ENCODE data around the gene ACLY.

Gene ACLY

GRCh38 chr17:41891135-41892020 lies 27.4 kb downstream of the ACLY start (continued):
- TF ChIP-seq KLF17 (tag by site-specific recombination; IDR thresholded peaks at IDR 0.05), result no peak
- TF ChIP-seq ZNF558 (tag by site-specific recombination; IDR thresholded peaks at IDR 0.05), result no peak
- peak; percentile 28; the same call in 1 of the 2 replicates for TF ChIP-seq ZNF18 (tag by site-specific recombination; IDR thresholded peaks at IDR 0.05)
- 0 out of 2 replicates have a peak, but pooled peaks have one; percentile 25 for TF ChIP-seq OSR2 (tag by site-specific recombination; IDR thresholded peaks at IDR 0.05)

- no peak for TF ChIP-seq ZNF621 (tag by site-specific recombination; IDR thresholded peaks at IDR 0.05)
- CTCF ChIA-PET, result interaction anchor here (0.5 to 1.5 kb wide), 3 partner anchors 71 to 151 kb away, joined by 3 to 4 read pairs (median 3); partner anchors contain the start of gene P3H4
- Histone ChIP-seq H3K4me1 (ENCODE audit: control insufficient read depth, insufficient read depth, low read length) (no peaks in the 10 kb centered on the region), H3K36me3 (ENCODE audit: control insufficient read depth in 2 of 2, insufficient read depth in 1 of 2, low read length in 2 of 2) (peaks cover 92% of the 10 kb centered on the region in 2 experiments), H3K9me3 (ENCODE audit: control insufficient read depth, insufficient read depth, low read depth, low read length) (no peaks in the 10 kb centered on the region), H3K27ac (ENCODE audit: extremely low read depth, low read depth, low read length) (no peak overlapping the region), H3K4me3 (ENCODE audit: low read depth, low read length) (no peak overlapping the region)
- POLR2A ChIA-PET, result interaction anchor here (1.2 kb wide), 1 partner anchor 23 kb away, joined by 4 read pairs; the partner anchor contains the start of gene KLHL11
Measured at GRCh38 chr17:41888332-41888965, 30.3 kb downstream of the ACLY start.

- ChIA-PET CTCF (interaction anchor here (0.6 to 2.0 kb wide), 7 partner anchors 12 to 1331 kb away, joined by 3 to 6 read pairs (median 4); no protein-coding TSS in a partner anchor), POLR2A (no interaction called here)
- Histone ChIP-seq H3K4me1 (ENCODE audit: control insufficient read depth, insufficient read depth, low read length) (no peaks in the 10 kb centered on the region), H3K9me3 (ENCODE audit: control insufficient read depth, insufficient read depth, low read depth, low read length) (no peaks in the 10 kb centered on the region), H3K4me3 (ENCODE audit: low read depth, low read length) (no peak overlapping the region), H3K27ac (ENCODE audit: extremely low read depth, low read depth, low read length) (no peak overlapping the region), H3K36me3 (ENCODE audit: control insufficient read depth in 2 of 2, insufficient read depth in 1 of 2, low read length in 2 of 2) (peaks cover 84 to 89% of the 10 kb centered on the region in 2 experiments)
- TF ChIP-seq ZNF23 (tag by site-specific recombination; IDR thresholded peaks at IDR 0.05; ENCODE audit: borderline replicate concordance) (no peak), INSM2 (tag by site-specific recombination; IDR thresholded peaks at IDR 0.05) (no peak), ZNF600 (tag by site-specific recombination; IDR thresholded peaks at IDR 0.05) (peak; percentile 30; the same call in 1 of the 2 replicates), ZNF530 (tag by site-specific recombination; IDR thresholded peaks at IDR 0.05; ENCODE audit: low read depth) (no peak), MYNN (tag by site-specific recombination; IDR thresholded peaks at IDR 0.05; ENCODE audit: borderline replicate concordance) (no peak), ZNF654 (tag by site-specific recombination; IDR thresholded peaks at IDR 0.05; ENCODE audit: low read depth) (peak; percentile 76), ZNF202 (tag by site-specific recombination; IDR thresholded peaks at IDR 0.05; ENCODE audit: borderline replicate concordance) (no peak), CTCF (tag by site-specific recombination; IDR thresholded peaks at IDR 0.05) (peak; percentile 63), ZNF621 (tag by site-specific recombination; IDR thresholded peaks at IDR 0.05) (no peak), PATZ1 (tag by site-specific recombination; IDR thresholded peaks at IDR 0.05) (no peak), ZNF175 (tag by site-specific recombination; IDR thresholded peaks at IDR 0.05) (no peak), WT1 (tag by site-specific recombination; IDR thresholded peaks at IDR 0.05) (no peak)
Measured at GRCh38 chr17:41885733-41886132, 33.0 kb downstream of the ACLY start.

All from HEK293 (cell line).